CD14-positive monocyte (primary cell): ENCODE measurements around the gene SKOR2. TPM values are rescaled to one million over a fixed set of nuclear protein-coding genes. Genes with fewer than 3 reads are reported as not detected.

Experiments
- DNase-seq, 3 donors: peaks; one replicate each; pipeline ENCODE4 v3.0.0-alpha.2; 2011 to 2022
- H2AFZ ChIP-seq: 2 replicates; pipeline ENCODE4 v1.6.0; 2012; ENCODE audit warnings: mild to moderate bottlenecking, low read depth, low read length, inconsistent platforms; ENCODE audit not compliant: insufficient read depth, poor library complexity, severe bottlenecking
- H3K27ac ChIP-seq, 2 donors: 1 replicate in 1 of 2; 2 replicates in 1 of 2; pipeline ENCODE4 v1.5.1; 2012 to 2013; ENCODE audit warnings: low read length in 2 of 2, control low read depth in 1 of 2, inconsistent platforms in 1 of 2, low read depth in 1 of 2, mild to moderate bottlenecking in 1 of 2
- H3K27me3 ChIP-seq, 2 donors: one replicate each; pipeline versions ENCODE4 v1.6.0 to v1.6.1; 2011 to 2013; ENCODE audit warnings: low read length in 2 of 2; ENCODE audit not compliant: control insufficient read depth in 2 of 2, insufficient read depth in 2 of 2
- H3K36me3 ChIP-seq, 2 donors: replicated peaks in 1 of 2; 1 replicate in 1 of 2; 2 replicates in 1 of 2; pipeline versions ENCODE4 v1.5.1 to v1.6.1; 2012 to 2013; ENCODE audit warnings: low read length in 2 of 2, control low read depth in 1 of 2, inconsistent platforms in 1 of 2, mild to moderate bottlenecking in 1 of 2; ENCODE audit not compliant: insufficient read depth in 2 of 2, control insufficient read depth in 1 of 2
- H3K4me1 ChIP-seq, 2 donors: 1 replicate in 1 of 2; 2 replicates in 1 of 2; pipeline versions ENCODE4 v1.5.1 to v1.6.1; 2012 to 2013; ENCODE audit warnings: low read length in 2 of 2, control low read depth in 1 of 2, inconsistent platforms in 1 of 2, mild to moderate bottlenecking in 1 of 2, moderate library complexity in 1 of 2; ENCODE audit not compliant: insufficient read depth in 2 of 2, control insufficient read depth in 1 of 2
- H3K4me2 ChIP-seq: replicated peaks from 2 replicates; pipeline ENCODE3; 2012; ENCODE audit warnings: low read length, moderate library complexity, mild to moderate bottlenecking; ENCODE audit not compliant: poor library complexity, severe bottlenecking; ENCODE audit errors: extremely low read depth
- H3K4me3 ChIP-seq, 3 experiments: fragments of 200-600 bp in 1 of 3; sonication (generic) in 1 of 3; replicated peaks in 1 of 3; 1 replicate in 2 of 3; 2 replicates in 1 of 3; pipeline ENCODE4 v1.5.1; 2011 to 2013; ENCODE audit warnings: low read length in 3 of 3, mild to moderate bottlenecking in 3 of 3, control low read depth in 2 of 3, low read depth in 2 of 3, inconsistent platforms in 1 of 3, moderate library complexity in 1 of 3
- H3K79me2 ChIP-seq: 2 replicates; pipeline ENCODE4 v1.6.0; 2012; ENCODE audit warnings: mild to moderate bottlenecking, control low read depth, inconsistent platforms, low read length, moderate library complexity; ENCODE audit not compliant: insufficient read depth
- H3K9ac ChIP-seq: 2 replicates; pipeline ENCODE4 v1.6.0; 2017; ENCODE audit warnings: low read length, mild to moderate bottlenecking; ENCODE audit not compliant: insufficient read depth, poor library complexity, severe bottlenecking
- H3K9me3 ChIP-seq, 2 donors: replicated peaks in 1 of 2; 1 replicate in 1 of 2; 2 replicates in 1 of 2; pipeline versions ENCODE4 v1.5.1 to v1.6.1; 2012 to 2013; ENCODE audit warnings: low read length in 2 of 2, control low read depth in 1 of 2; ENCODE audit not compliant: control insufficient read depth in 1 of 2, insufficient read depth in 1 of 2
- H4K20me1 ChIP-seq: 2 replicates; pipeline ENCODE4 v1.6.0; 2012; ENCODE audit warnings: mild to moderate bottlenecking, low read length, control low read depth, moderate library complexity; ENCODE audit not compliant: insufficient read depth
- H3K27ac Mint-ChIP-seq, 7 donors: one replicate each; pipeline ENCODE4 v1.8.0; 2020; ENCODE audit warnings: mild to moderate bottlenecking in 7 of 7, mixed read lengths in 7 of 7, moderate library complexity in 6 of 7, inconsistent platforms in 2 of 7
- H3K27me3 Mint-ChIP-seq, 3 donors: one replicate each; pipeline ENCODE4 v1.8.0; 2021 to 2022; ENCODE audit warnings: low read depth in 3 of 3, mild to moderate bottlenecking in 3 of 3, mixed read lengths in 3 of 3, moderate library complexity in 3 of 3, inconsistent platforms in 1 of 3
- H3K36me3 Mint-ChIP-seq, 2 donors: one replicate each; pipeline ENCODE4 v1.8.0; 2020; ENCODE audit warnings: mixed read lengths in 2 of 2, inconsistent platforms in 1 of 2, mild to moderate bottlenecking in 1 of 2
- H3K4me1 Mint-ChIP-seq: one replicate; pipeline ENCODE4 v1.8.0; 2020; ENCODE audit warnings: mild to moderate bottlenecking, mixed read lengths
- H3K4me3 Mint-ChIP-seq, 2 donors: one replicate each; pipeline ENCODE4 v1.8.0; 2020; ENCODE audit warnings: mild to moderate bottlenecking in 2 of 2, mixed read lengths in 2 of 2, moderate library complexity in 1 of 2
- H3K9me3 Mint-ChIP-seq, 7 donors: one replicate each; pipeline ENCODE4 v1.8.0; 2020 to 2022; ENCODE audit warnings: mixed read lengths in 7 of 7, mild to moderate bottlenecking in 6 of 7, moderate library complexity in 6 of 7, inconsistent platforms in 2 of 7
- WGBS: methylation state at CpG from one replicate; pipeline ENCODE4 v1.1.5; 2013; ENCODE audit warnings: missing lambda C conversion rate; ENCODE audit not compliant: insufficient coverage; 5-methylcytosine and 5-hydroxymethylcytosine counted together
- intact Hi-C, 2 donors: fragments of 100-400 bp; cut with micrococcal nuclease; formaldehyde crosslinking; loops; one replicate each; pipeline versions ENCODE4 v1.15.0 to v1.15.1; 2023
- polyA plus RNA-seq, 3 donors: library from polyadenylated mRNA; depleted of rRNA in 1 of 3; unstranded in 2 of 3; stranded (reverse) in 1 of 3; fragments of 300-500 nt in 2 of 3; fragments of >200 nt in 1 of 3; fragmentation: Illumina TruSeq in 2 of 3; gene quantifications; 1 replicate in 2 of 3; 2 replicates in 1 of 3; pipeline ENCODE4 v1.2.3, GENCODE V29; 2012 to 2021
- TF ChIP-seq, protein P1 (sequence below): fragments of 200-600 bp; IDR thresholded peaks from one replicate; pipeline ENCODE4 v1.8.0; 2022; ENCODE audit warnings: antibody characterized with exemption, mild to moderate bottlenecking

SKOR2 gene
- polyA plus RNA-seq, 3 donors, result not detected

DNA sequence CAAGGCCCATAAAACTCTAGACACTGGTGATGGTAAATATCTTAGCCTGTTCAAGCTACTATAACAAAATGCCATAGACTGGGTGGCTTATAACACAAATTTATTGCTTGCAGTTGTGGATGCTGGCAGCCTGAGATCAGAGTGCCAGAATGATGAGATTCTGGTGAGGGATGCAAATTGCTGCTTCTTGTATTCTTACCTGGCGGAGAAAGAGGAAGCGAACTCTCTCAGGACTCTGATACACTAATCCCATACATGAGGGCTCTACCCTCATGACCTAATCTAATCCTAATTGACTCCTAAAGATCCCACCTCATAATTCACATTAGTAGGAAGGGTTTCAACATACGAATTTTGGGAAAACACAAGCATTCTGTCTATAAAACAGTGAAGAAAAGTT is 70.7 kb downstream of the SKOR2 start:
- no peak overlapping the region for H3K4me2 ChIP-seq
- H3K9me3 Mint-ChIP-seq, result peaks cover 0 to 28% (median 19%) of the 10 kb centered on the region in 7 donors
- H3K4me1 Mint-ChIP-seq, result peaks cover 4% of the 10 kb centered on the region
- peaks cover 3% of the 10 kb centered on the region for H3K79me2 ChIP-seq
- H3K4me1 ChIP-seq, result peaks cover 0 to 2% of the 10 kb centered on the region in 2 donors
- no peaks in the 10 kb centered on the region for H3K36me3 Mint-ChIP-seq
- H4K20me1 ChIP-seq, result no peaks in the 10 kb centered on the region
- H3K4me3 Mint-ChIP-seq, result no peak overlapping the region
- no peak overlapping the region for H3K27ac Mint-ChIP-seq
- TF ChIP-seq, protein P1, sequence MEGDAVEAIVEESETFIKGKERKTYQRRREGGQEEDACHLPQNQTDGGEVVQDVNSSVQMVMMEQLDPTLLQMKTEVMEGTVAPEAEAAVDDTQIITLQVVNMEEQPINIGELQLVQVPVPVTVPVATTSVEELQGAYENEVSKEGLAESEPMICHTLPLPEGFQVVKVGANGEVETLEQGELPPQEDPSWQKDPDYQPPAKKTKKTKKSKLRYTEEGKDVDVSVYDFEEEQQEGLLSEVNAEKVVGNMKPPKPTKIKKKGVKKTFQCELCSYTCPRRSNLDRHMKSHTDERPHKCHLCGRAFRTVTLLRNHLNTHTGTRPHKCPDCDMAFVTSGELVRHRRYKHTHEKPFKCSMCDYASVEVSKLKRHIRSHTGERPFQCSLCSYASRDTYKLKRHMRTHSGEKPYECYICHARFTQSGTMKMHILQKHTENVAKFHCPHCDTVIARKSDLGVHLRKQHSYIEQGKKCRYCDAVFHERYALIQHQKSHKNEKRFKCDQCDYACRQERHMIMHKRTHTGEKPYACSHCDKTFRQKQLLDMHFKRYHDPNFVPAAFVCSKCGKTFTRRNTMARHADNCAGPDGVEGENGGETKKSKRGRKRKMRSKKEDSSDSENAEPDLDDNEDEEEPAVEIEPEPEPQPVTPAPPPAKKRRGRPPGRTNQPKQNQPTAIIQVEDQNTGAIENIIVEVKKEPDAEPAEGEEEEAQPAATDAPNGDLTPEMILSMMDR, result no peak
- H3K27ac ChIP-seq, result no peak overlapping the region
- H3K27me3 ChIP-seq, result no peaks in the 10 kb centered on the region
- no peak overlapping the region for H3K9ac ChIP-seq
- no peak for DNase-seq
- peaks cover 5 to 14% (median 6%) of the 10 kb centered on the region in 3 donors for H3K27me3 Mint-ChIP-seq
- intact Hi-C loops, result no loop called here
- H3K4me3 ChIP-seq, result no peak overlapping the region
- WGBS, result no CpG with 5 or more reads among the region's 3 CpGs
- H3K9me3 ChIP-seq, result peaks cover 4 to 10% of the 10 kb centered on the region in 2 donors
- H2AFZ ChIP-seq, result no peak overlapping the region
- H3K36me3 ChIP-seq, result no peaks in the 10 kb centered on the region

DNA sequence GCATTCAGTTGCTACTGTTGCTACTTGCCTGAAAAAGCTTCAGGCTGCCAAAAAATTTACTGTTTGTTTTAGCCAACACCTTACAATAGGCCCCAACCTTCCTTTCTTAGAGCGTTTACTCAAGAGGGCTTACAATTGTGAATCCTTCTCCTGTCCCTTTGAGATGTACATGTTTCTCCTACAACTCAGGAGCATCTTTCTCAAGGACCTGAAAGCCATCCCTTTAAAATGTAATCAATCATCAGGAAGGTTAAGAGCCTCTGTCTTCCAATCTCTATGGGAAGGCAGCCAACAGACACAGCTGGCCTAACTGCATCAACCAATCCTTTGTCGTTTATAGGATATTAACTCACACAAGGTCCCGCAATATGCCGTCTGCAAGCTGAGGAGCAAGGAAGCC is 71.9 kb downstream of the SKOR2 start:
- Histone ChIP-seq H3K4me3 (no peak overlapping the region), H3K36me3 (no peaks in the 10 kb centered on the region), H4K20me1 (no peaks in the 10 kb centered on the region), H3K9ac (no peak overlapping the region), H3K27ac (no peak overlapping the region), H3K79me2 (peaks cover 16% of the 10 kb centered on the region), H3K27me3 (no peaks in the 10 kb centered on the region), H3K4me1 (peaks cover 10 to 12% of the 10 kb centered on the region in 2 donors), H3K4me2 (no peak overlapping the region), H3K9me3 (peaks cover under 1 to 4% of the 10 kb centered on the region in 2 donors), H2AFZ (no peak overlapping the region)
- H3K27ac Mint-ChIP-seq, result no peak overlapping the region
- no peak for DNase-seq
- intact Hi-C loops, result no loop called here
- H3K4me3 Mint-ChIP-seq, result no peak overlapping the region
- H3K4me1 Mint-ChIP-seq, result peaks cover 2% of the 10 kb centered on the region
- WGBS, result 100% methylated on average over 1 of the region's 4 CpGs
- peaks cover 5 to 10% (median 6%) of the 10 kb centered on the region in 3 donors for H3K27me3 Mint-ChIP-seq
- no peaks in the 10 kb centered on the region for H3K36me3 Mint-ChIP-seq
- H3K9me3 Mint-ChIP-seq, result peaks cover 0 to 20% (median 13%) of the 10 kb centered on the region in 7 donors
- TF ChIP-seq, protein P1, result no peak
